ENCODE data around the gene CDH13.

The CDH13 gene

GRCh38 chr16:83624429-83625120 lies 997.8 kb downstream of the CDH13 start:
- Histone ChIP-seq H3K27ac (ENCODE audit: poor library complexity, severe bottlenecking) (no peak overlapping the region), H3K27me3 (ENCODE audit: insufficient read depth, poor library complexity, severe bottlenecking) (no peaks in the 10 kb centered on the region), H3K9me3 (ENCODE audit: severe bottlenecking) (no peaks in the 10 kb centered on the region), H3K4me3 (ENCODE audit: severe bottlenecking) (no peak overlapping the region), H3K36me3 (ENCODE audit: low read depth) (no peaks in the 10 kb centered on the region), H3K4me1 (ENCODE audit: insufficient read depth, poor library complexity, severe bottlenecking) (no peaks in the 10 kb centered on the region)
- DNase-seq (ENCODE audit: low spot score) (no peak), ATAC-seq (ENCODE audit: low read depth) (no peak)
- no peak for TF ChIP-seq CTCF (IDR thresholded peaks at IDR 0.05; ENCODE audit: poor library complexity, severe bottlenecking)

- DNase-seq (ENCODE audit: low spot score) (no peak), ATAC-seq (ENCODE audit: low read depth) (no peak)
- Histone ChIP-seq H3K9me3 (ENCODE audit: severe bottlenecking) (no peaks in the 10 kb centered on the region), H3K27ac (ENCODE audit: poor library complexity, severe bottlenecking) (no peak overlapping the region), H3K27me3 (ENCODE audit: insufficient read depth, poor library complexity, severe bottlenecking) (no peaks in the 10 kb centered on the region), H3K36me3 (ENCODE audit: low read depth) (no peaks in the 10 kb centered on the region), H3K4me3 (ENCODE audit: severe bottlenecking) (no peak overlapping the region), H3K4me1 (ENCODE audit: insufficient read depth, poor library complexity, severe bottlenecking) (no peaks in the 10 kb centered on the region)
- no peak for TF ChIP-seq CTCF (IDR thresholded peaks at IDR 0.05; ENCODE audit: poor library complexity, severe bottlenecking)
Measured at GRCh38 chr16:83626204-83626603, 999.4 kb downstream of the CDH13 start.

GRCh38 chr16:83626676-83627075 lies 999.9 kb downstream of the CDH13 start:
- Histone ChIP-seq H3K36me3 (ENCODE audit: low read depth) (no peaks in the 10 kb centered on the region), H3K4me1 (ENCODE audit: insufficient read depth, poor library complexity, severe bottlenecking) (no peaks in the 10 kb centered on the region), H3K27me3 (ENCODE audit: insufficient read depth, poor library complexity, severe bottlenecking) (no peaks in the 10 kb centered on the region), H3K9me3 (ENCODE audit: severe bottlenecking) (no peaks in the 10 kb centered on the region), H3K27ac (ENCODE audit: poor library complexity, severe bottlenecking) (no peak overlapping the region), H3K4me3 (ENCODE audit: severe bottlenecking) (no peak overlapping the region)
- ATAC-seq (ENCODE audit: low read depth) (no peak), DNase-seq (ENCODE audit: low spot score) (no peak)
- no peak for TF ChIP-seq CTCF (IDR thresholded peaks at IDR 0.05; ENCODE audit: poor library complexity, severe bottlenecking)

GRCh38 chr16:83627996-83628395 lies 1001.2 kb downstream of the CDH13 start:
- Histone ChIP-seq H3K9me3 (ENCODE audit: severe bottlenecking) (no peaks in the 10 kb centered on the region), H3K27me3 (ENCODE audit: insufficient read depth, poor library complexity, severe bottlenecking) (no peaks in the 10 kb centered on the region), H3K4me3 (ENCODE audit: severe bottlenecking) (no peak overlapping the region), H3K36me3 (ENCODE audit: low read depth) (no peaks in the 10 kb centered on the region), H3K4me1 (ENCODE audit: insufficient read depth, poor library complexity, severe bottlenecking) (no peaks in the 10 kb centered on the region), H3K27ac (ENCODE audit: poor library complexity, severe bottlenecking) (no peak overlapping the region)
- no peak for TF ChIP-seq CTCF (IDR thresholded peaks at IDR 0.05; ENCODE audit: poor library complexity, severe bottlenecking)
- ATAC-seq (ENCODE audit: low read depth) (no peak), DNase-seq (ENCODE audit: low spot score) (no peak)

GRCh38 chr16:83629426-83629825 lies 1002.7 kb downstream of the CDH13 start:
- no peak for ATAC-seq (ENCODE audit: low read depth)
- no peak for TF ChIP-seq CTCF (IDR thresholded peaks at IDR 0.05; ENCODE audit: poor library complexity, severe bottlenecking)
- H3K27me3 ChIP-seq (ENCODE audit: insufficient read depth, poor library complexity, severe bottlenecking), result no peaks in the 10 kb centered on the region
- no peak overlapping the region for H3K4me3 ChIP-seq (ENCODE audit: severe bottlenecking)
- H3K36me3 ChIP-seq (ENCODE audit: low read depth), result no peaks in the 10 kb centered on the region
- no peaks in the 10 kb centered on the region for H3K9me3 ChIP-seq (ENCODE audit: severe bottlenecking)
- H3K4me1 ChIP-seq (ENCODE audit: insufficient read depth, poor library complexity, severe bottlenecking), result no peaks in the 10 kb centered on the region
- no peak overlapping the region for H3K27ac ChIP-seq (ENCODE audit: poor library complexity, severe bottlenecking)
- DNase-seq (ENCODE audit: low spot score), result no peak

Measured in RWPE2 (cell line).